Measurements from ENCODE around the gene RTEL1.

DNA sequence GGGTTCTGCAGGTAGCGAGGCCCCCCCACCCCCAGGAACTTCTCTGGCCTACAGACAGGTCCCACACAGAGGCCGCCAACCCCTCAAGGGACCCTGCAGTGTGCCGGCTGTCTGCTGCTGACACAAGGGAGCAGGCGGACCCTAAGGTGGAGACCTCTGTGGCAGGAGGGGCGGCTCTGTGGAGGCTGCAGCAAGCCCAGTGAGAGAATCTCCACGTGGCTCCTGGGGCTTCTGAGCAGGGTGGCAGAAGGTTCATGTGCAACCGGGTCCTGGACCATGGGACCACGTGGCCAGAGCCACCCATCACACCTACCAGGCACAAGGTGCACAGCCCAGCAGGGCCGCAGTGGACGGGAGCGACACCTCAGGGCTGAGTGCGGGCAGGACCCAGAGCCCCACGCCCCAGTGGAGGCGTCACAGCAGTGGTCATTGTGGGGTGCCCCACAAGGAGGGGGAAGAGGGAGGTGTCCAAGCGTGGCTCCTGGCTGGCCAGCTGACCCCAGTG lies 45.4 kb downstream of the RTEL1 start:
- TF ChIP-seq, protein P1, sequence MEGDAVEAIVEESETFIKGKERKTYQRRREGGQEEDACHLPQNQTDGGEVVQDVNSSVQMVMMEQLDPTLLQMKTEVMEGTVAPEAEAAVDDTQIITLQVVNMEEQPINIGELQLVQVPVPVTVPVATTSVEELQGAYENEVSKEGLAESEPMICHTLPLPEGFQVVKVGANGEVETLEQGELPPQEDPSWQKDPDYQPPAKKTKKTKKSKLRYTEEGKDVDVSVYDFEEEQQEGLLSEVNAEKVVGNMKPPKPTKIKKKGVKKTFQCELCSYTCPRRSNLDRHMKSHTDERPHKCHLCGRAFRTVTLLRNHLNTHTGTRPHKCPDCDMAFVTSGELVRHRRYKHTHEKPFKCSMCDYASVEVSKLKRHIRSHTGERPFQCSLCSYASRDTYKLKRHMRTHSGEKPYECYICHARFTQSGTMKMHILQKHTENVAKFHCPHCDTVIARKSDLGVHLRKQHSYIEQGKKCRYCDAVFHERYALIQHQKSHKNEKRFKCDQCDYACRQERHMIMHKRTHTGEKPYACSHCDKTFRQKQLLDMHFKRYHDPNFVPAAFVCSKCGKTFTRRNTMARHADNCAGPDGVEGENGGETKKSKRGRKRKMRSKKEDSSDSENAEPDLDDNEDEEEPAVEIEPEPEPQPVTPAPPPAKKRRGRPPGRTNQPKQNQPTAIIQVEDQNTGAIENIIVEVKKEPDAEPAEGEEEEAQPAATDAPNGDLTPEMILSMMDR (IDR thresholded peaks at IDR 0.05) = no peak
- TF ChIP-seq POLR2A (IDR thresholded peaks at IDR 0.05) = no peak

Data from body of pancreas (tissue), 4 donors.